ENCODE measurements around the gene GRK2.
"Not testable (repeated sequence)": the region's sequence is repeated elsewhere in the genome, so short reads cannot be mapped to it uniquely, and the experiment has no call there.

The GRK2 gene

GRCh38 chr11:67253872-67254624 lies 12.2 kb upstream of the GRK2 start:
- peak overlapping the region; percentile 45 for H3K27ac ChIP-seq
- ChIA-PET CTCF (interaction anchor here (1.1 to 1.7 kb wide), 3 partner anchors 8 to 128 kb away, joined by 3 to 5 read pairs (median 3); no protein-coding TSS in a partner anchor), POLR2A (ENCODE audit: low non-redundant PET) (no interaction called here)
- no peak for TF ChIP-seq CTCF (conservative IDR thresholded peaks at IDR 0.05; ENCODE audit: low read depth)
- DNase-seq (ENCODE audit: low spot score): no peak

DNA sequence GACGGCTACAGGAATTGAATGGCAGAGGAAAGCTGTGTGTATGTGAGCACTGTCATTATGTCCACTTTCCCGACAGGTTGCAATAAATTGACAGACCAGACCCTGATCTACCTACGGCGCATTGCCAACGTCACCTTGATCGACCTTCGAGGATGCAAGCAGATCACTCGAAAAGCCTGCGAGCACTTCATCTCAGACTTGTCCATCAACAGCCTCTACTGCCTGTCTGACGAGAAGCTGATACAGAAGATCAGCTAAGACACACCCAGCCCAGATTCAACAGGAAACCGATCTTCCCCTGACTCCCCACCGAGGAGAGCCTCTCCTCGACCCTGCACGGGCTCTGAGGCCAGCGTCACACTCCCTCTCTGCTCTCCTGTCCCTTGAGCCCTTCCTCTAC lies 11.5 kb upstream of the GRK2 start:
- TF ChIP-seq CTCF (conservative IDR thresholded peaks at IDR 0.05; ENCODE audit: low read depth): no peak
- CTCF ChIA-PET: interaction anchor here (1.7 kb wide), 1 partner anchor 15 kb away, joined by 3 read pairs; no protein-coding TSS in a partner anchor
- POLR2A ChIA-PET (ENCODE audit: low non-redundant PET): no interaction called here
- DNase-seq (ENCODE audit: low spot score): no peak
- peak overlapping the region; percentile 45 for H3K27ac ChIP-seq

- ChIA-PET POLR2A (ENCODE audit: low non-redundant PET) (no interaction called here), CTCF (interaction anchor here (0.6 kb wide), 1 partner anchor 86 kb away, joined by 6 read pairs; no protein-coding TSS in a partner anchor)
- H3K27ac ChIP-seq: peak overlapping the region; percentile 45
- no peak for TF ChIP-seq CTCF (conservative IDR thresholded peaks at IDR 0.05; ENCODE audit: low read depth)
- DNase-seq (ENCODE audit: low spot score): no peak
Observed at GRCh38 chr11:67255353-67255752, 10.9 kb upstream of the GRK2 start.

DNA sequence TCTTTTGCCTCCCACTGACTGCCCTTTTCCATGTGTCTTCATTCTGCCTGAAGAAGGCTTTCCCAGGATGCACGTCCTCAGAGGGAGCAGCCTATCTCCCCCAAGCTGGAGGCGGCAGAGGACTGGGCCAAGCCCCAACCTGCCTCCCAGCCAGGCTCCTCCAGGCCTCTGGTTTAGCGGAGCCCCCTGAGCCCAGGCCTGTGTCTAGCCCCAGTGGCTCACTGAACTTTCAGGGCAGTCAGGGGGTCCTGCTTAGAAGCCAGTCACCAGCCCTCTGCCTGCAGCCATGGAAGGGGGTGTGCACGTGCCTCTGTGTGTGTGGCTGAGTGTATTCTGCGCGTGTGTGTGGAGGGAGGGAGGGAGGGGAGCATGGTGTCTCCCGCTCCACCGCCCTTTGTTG lies 10.4 kb upstream of the GRK2 start:
- DNase-seq (ENCODE audit: low spot score): no peak
- ChIA-PET CTCF (interaction anchor here (0.6 to 0.7 kb wide), 2 partner anchors 16 to 86 kb away, joined by 6 to 8 read pairs; no protein-coding TSS in a partner anchor), POLR2A (ENCODE audit: low non-redundant PET) (no interaction called here)
- no peak for TF ChIP-seq CTCF (conservative IDR thresholded peaks at IDR 0.05; ENCODE audit: low read depth)
- H3K27ac ChIP-seq: peak overlapping the region; percentile 45

- CTCF ChIA-PET: interaction anchor here (0.6 to 0.7 kb wide), 2 partner anchors 17 to 392 kb away, joined by 3 to 8 read pairs; no protein-coding TSS in a partner anchor
- no peak for DNase-seq (ENCODE audit: low spot score)
- H3K27ac ChIP-seq: peak overlapping the region; percentile 45
- POLR2A ChIA-PET (ENCODE audit: low non-redundant PET): no interaction called here
- no peak for TF ChIP-seq CTCF (conservative IDR thresholded peaks at IDR 0.05; ENCODE audit: low read depth)
Observed at GRCh38 chr11:67256477-67257135, 9.7 kb upstream of the GRK2 start.

GRCh38 chr11:67260406-67260805 lies 5.9 kb upstream of the GRK2 start:
- no peak for DNase-seq (ENCODE audit: low spot score)
- POLR2A ChIA-PET (ENCODE audit: low non-redundant PET): no interaction called here
- H3K27ac ChIP-seq: no peak overlapping the region
- no peak for TF ChIP-seq CTCF (conservative IDR thresholded peaks at IDR 0.05; ENCODE audit: low read depth)
- CTCF ChIA-PET: interaction anchor here (0.6 kb wide), 1 partner anchor 57 kb away, joined by 3 read pairs; no protein-coding TSS in a partner anchor

DNA sequence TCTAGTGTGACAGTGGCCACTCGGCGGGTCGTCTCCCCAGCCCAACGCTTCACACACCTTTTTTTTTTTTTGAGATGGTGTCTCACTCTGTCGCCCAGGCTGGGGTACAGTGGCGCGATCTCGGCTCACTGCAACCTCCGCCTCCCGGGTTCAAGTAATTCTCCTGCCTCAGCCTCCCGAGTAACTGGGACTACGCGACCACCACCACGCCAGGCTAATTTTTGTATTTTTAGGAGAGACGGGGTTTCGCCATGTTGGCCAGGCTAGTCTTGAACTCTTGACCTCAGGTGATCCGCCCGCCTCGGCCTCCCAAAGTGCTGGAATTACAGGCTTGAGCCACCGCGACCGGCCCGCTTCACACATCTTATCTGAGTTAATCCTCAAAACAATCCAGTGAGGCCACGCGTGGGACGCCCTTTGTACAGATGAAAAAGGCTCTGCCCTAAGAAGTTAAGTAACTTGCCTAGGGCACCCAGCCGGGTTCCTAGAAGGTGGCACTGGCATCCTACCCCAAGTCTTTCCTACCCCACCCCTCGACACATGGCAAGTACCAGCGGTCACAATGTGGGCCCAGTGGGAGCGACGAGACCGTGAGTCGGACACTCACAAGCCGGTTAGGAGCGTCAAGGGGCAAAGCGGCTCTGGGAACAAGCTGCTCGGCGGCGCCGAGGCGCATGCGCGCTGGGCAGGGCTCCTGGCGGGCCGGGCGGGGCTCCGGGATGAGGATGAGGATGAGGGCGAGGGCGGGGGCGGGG lies 5.2 kb upstream of the GRK2 start:
- DNase-seq (ENCODE audit: low spot score); POLR2A ChIA-PET (ENCODE audit: low non-redundant PET): not testable (repeated sequence)
- CTCF ChIA-PET: interaction anchor here (0.6 to 3.1 kb wide), 5 partner anchors 47 to 453 kb away, joined by 3 to 27 read pairs (median 5); no protein-coding TSS in a partner anchor
- H3K27ac ChIP-seq: peak overlapping the region; percentile 96

Data from RWPE1 (cell line).